Stimulated activated CD4-positive, alpha-beta T cell treated with anti-CD3 and anti-CD28 coated beads, TNF-alpha, amount 100 ng/mL, for 1 hour (primary cell): ENCODE measurements around the gene TBCD.

Source experiments
- DNase-seq, 3 donors: peaks; one replicate each; pipeline ENCODE4 v3.0.0-alpha.2; 2020; ENCODE audit warnings: low read depth in 3 of 3, low spot score in 1 of 3

Gene TBCD

GRCh38 chr17:82849076-82849945 is 97.4 kb downstream of the TBCD start:
- no peak for DNase-seq

- DNase-seq = no peak
These were observed 99.5 kb downstream of the TBCD start for GRCh38 chr17:82851381-82851780.

GRCh38 chr17:82854226-82854625 is 102.4 kb downstream of the TBCD start:
- no peak for DNase-seq

GRCh38 chr17:82856361-82856760 is 104.5 kb downstream of the TBCD start:
- DNase-seq = no peak

- DNase-seq = no peak
These were observed 106.7 kb downstream of the TBCD start for GRCh38 chr17:82858376-82859126.

- DNase-seq = peak in 1 of 3 donors; percentile 35
These were observed 107.9 kb downstream of the TBCD start for GRCh38 chr17:82859431-82860403.

GRCh38 chr17:82860606-82861392 is 108.9 kb downstream of the TBCD start:
- no peak for DNase-seq

- DNase-seq = no peak
These were observed 109.5 kb downstream of the TBCD start for GRCh38 chr17:82861393-82861775.

- DNase-seq = no peak
These were observed 110.3 kb downstream of the TBCD start for GRCh38 chr17:82862191-82862590.

GRCh38 chr17:82862737-82863382 is 111.0 kb downstream of the TBCD start:
- DNase-seq = no peak

GRCh38 chr17:82863383-82863940 is 111.6 kb downstream of the TBCD start:
- no peak for DNase-seq

GRCh38 chr17:82863941-82864712 is 112.3 kb downstream of the TBCD start:
- DNase-seq = peak; percentile 55 to 79 (median 77)

- DNase-seq = no peak
These were observed 112.9 kb downstream of the TBCD start for GRCh38 chr17:82864713-82865248.

GRCh38 chr17:82865274-82865673 is 113.4 kb downstream of the TBCD start:
- DNase-seq = no peak

- DNase-seq = no peak
These were observed 114.0 kb downstream of the TBCD start for GRCh38 chr17:82865774-82866395.

- DNase-seq = no peak
These were observed 114.8 kb downstream of the TBCD start for GRCh38 chr17:82866590-82867191.

- no peak for DNase-seq
These were observed 116.0 kb downstream of the TBCD start for GRCh38 chr17:82867763-82868325.
